Suprapubic skin (tissue), 4 donors: ENCODE results near the gene ARHGAP6. TPM values are rescaled to one million over a fixed set of nuclear protein-coding genes. Genes with fewer than 3 reads are reported as not detected.

ENCODE experiments used
- DNase-seq, 2 donors: peaks; one replicate each; pipeline ENCODE4 v3.0.0-alpha.2; 2019; ENCODE audit warnings: low spot score in 2 of 2
- H3K27ac ChIP-seq: fragments of 200-600 bp; sonication (generic); one replicate; pipeline ENCODE4 v1.5.1; 2019
- H3K27me3 ChIP-seq: fragments of 200-600 bp; sonication (generic); one replicate; pipeline ENCODE4 v1.5.1; 2019
- H3K36me3 ChIP-seq: fragments of 200-600 bp; sonication (generic); one replicate; pipeline ENCODE4 v1.5.1; 2019
- H3K4me1 ChIP-seq: fragments of 200-600 bp; sonication (generic); one replicate; pipeline ENCODE4 v1.5.1; 2019
- H3K4me3 ChIP-seq: fragments of 200-600 bp; sonication (generic); one replicate; pipeline ENCODE4 v1.5.1; 2019; ENCODE audit warnings: mild to moderate bottlenecking
- H3K9me3 ChIP-seq: fragments of 200-600 bp; sonication (generic); one replicate; pipeline ENCODE4 v1.5.1; 2019
- CTCF ChIP-seq, 2 donors: fragments of 200-600 bp in 1 of 2; fragments of 450-650 bp in 1 of 2; sonication (generic) in 1 of 2; IDR thresholded peaks; one replicate each; pipeline ENCODE4 v1.5.1; 2016 to 2019; ENCODE audit warnings: antibody characterized with exemption in 2 of 2, mild to moderate bottlenecking in 1 of 2, moderate library complexity in 1 of 2
- EP300 ChIP-seq: sonication (generic); formaldehyde crosslinking; IDR thresholded peaks from one replicate; pipeline ENCODE4 v1.6.1; 2017; ENCODE audit warnings: antibody characterized with exemption
- POLR2A ChIP-seq, 2 donors: fragments of 450-650 bp; IDR thresholded peaks; one replicate each; pipeline ENCODE4 v1.6.1; 2017; ENCODE audit warnings: antibody characterized with exemption in 2 of 2, mild to moderate bottlenecking in 2 of 2, moderate library complexity in 2 of 2
- POLR2AphosphoS5 ChIP-seq, 3 donors: sonication (generic); formaldehyde crosslinking; IDR thresholded peaks; one replicate each; pipeline ENCODE4 v1.6.1; 2017; ENCODE audit warnings: antibody characterized with exemption in 3 of 3
- WGBS: methylation state at CpG from one replicate; pipeline ENCODE4 v1.1.5; 2018; 5-methylcytosine and 5-hydroxymethylcytosine counted together
- total RNA-seq, 4 donors: library from RNA; depleted of rRNA; stranded (reverse); fragments of >200 nt; gene quantifications; one replicate each; pipeline ENCODE4 v1.1.0, GENCODE V29; 2016

The ARHGAP6 gene
- total RNA-seq, 4 donors from 2014 or later, result 1.6 to 6.7 (median 3.1) TPM

GRCh38 chrX:11423949-11424348 lies 241.8 kb downstream of the ARHGAP6 start:
- Histone ChIP-seq H3K27ac (no peak overlapping the region), H3K4me1 (peaks cover 4% of the 10 kb centered on the region), H3K27me3 (no peaks in the 10 kb centered on the region), H3K36me3 (no peaks in the 10 kb centered on the region), H3K4me3 (no peak overlapping the region), H3K9me3 (no peaks in the 10 kb centered on the region)
- 61% methylated on average over 3 of the region's 3 CpGs for WGBS
- TF ChIP-seq CTCF (IDR thresholded peaks at IDR 0.05) (no peak), POLR2A (IDR thresholded peaks at IDR 0.05) (no peak), POLR2AphosphoS5 (IDR thresholded peaks at IDR 0.05) (no peak), EP300 (no peak)
- no peak for DNase-seq

- no peaks in the 10 kb centered on the region for H3K9me3 ChIP-seq
- no peaks in the 10 kb centered on the region for H3K36me3 ChIP-seq
- no peak overlapping the region for H3K27ac ChIP-seq
- no peak for DNase-seq
- H3K4me1 ChIP-seq, result peaks cover 4% of the 10 kb centered on the region
- no peaks in the 10 kb centered on the region for H3K27me3 ChIP-seq
- 94% methylated on average over 1 of the region's 1 CpG for WGBS
- no peak overlapping the region for H3K4me3 ChIP-seq
- TF ChIP-seq CTCF (IDR thresholded peaks at IDR 0.05) (no peak), POLR2A (IDR thresholded peaks at IDR 0.05) (no peak), EP300 (no peak), POLR2AphosphoS5 (IDR thresholded peaks at IDR 0.05) (no peak)
These were observed 242.3 kb downstream of the ARHGAP6 start for GRCh38 chrX:11423362-11423818.

GRCh38 chrX:11422525-11422857 lies 243.2 kb downstream of the ARHGAP6 start:
- no peak for TF ChIP-seq POLR2AphosphoS5 (IDR thresholded peaks at IDR 0.05)
- no peak for TF ChIP-seq EP300

GRCh38 chrX:11421805-11422524 lies 243.8 kb downstream of the ARHGAP6 start:
- 52% methylated on average over 5 of the region's 5 CpGs for WGBS
- no peaks in the 10 kb centered on the region for H3K9me3 ChIP-seq
- peaks cover 4% of the 10 kb centered on the region for H3K4me1 ChIP-seq
- no peak for DNase-seq
- no peak overlapping the region for H3K27ac ChIP-seq
- no peak overlapping the region for H3K4me3 ChIP-seq
- TF ChIP-seq EP300 (no peak), POLR2AphosphoS5 (IDR thresholded peaks at IDR 0.05) (no peak), CTCF (IDR thresholded peaks at IDR 0.05) (no peak), POLR2A (IDR thresholded peaks at IDR 0.05) (no peak)
- H3K36me3 ChIP-seq, result no peaks in the 10 kb centered on the region
- no peaks in the 10 kb centered on the region for H3K27me3 ChIP-seq

More at GRCh38 chrX:11422525-11422857, 243.2 kb downstream of the ARHGAP6 start:
- Histone ChIP-seq H3K9me3 (no peaks in the 10 kb centered on the region), H3K27ac (no peak overlapping the region), H3K27me3 (no peaks in the 10 kb centered on the region), H3K36me3 (no peaks in the 10 kb centered on the region), H3K4me1 (peaks cover 4% of the 10 kb centered on the region), H3K4me3 (no peak overlapping the region)
- no peak for DNase-seq

GRCh38 chrX:11420851-11421250 lies 244.9 kb downstream of the ARHGAP6 start:
- Histone ChIP-seq H3K27me3 (no peaks in the 10 kb centered on the region), H3K4me1 (peaks cover 4% of the 10 kb centered on the region), H3K36me3 (no peaks in the 10 kb centered on the region), H3K4me3 (no peak overlapping the region), H3K9me3 (no peaks in the 10 kb centered on the region), H3K27ac (no peak overlapping the region)
- WGBS, result 85% methylated on average over 4 of the region's 4 CpGs
- DNase-seq, result no peak
- TF ChIP-seq CTCF (IDR thresholded peaks at IDR 0.05) (no peak), POLR2AphosphoS5 (IDR thresholded peaks at IDR 0.05) (no peak), EP300 (no peak), POLR2A (IDR thresholded peaks at IDR 0.05) (no peak)
